ENCODE measurements around the gene U2SURP.

GRCh38 chr3:142977399-142977728 is 24.0 kb upstream of the U2SURP start:
- TF ChIP-seq CTCF (IDR thresholded peaks at IDR 0.05; ENCODE audit: insufficient read depth, low read length, poor library complexity, severe bottlenecking): no peak
- no peak for TF ChIP-seq EZH2phosphoT487 (conservative IDR thresholded peaks at IDR 0.05; ENCODE audit: low read length)

Measured in SU-DHL-6 (cell line).